ENCODE measurements around the gene LONRF2. TPM values are rescaled to one million over a fixed set of nuclear protein-coding genes. Genes with fewer than 3 reads are reported as not detected.
"Not testable (repeated sequence)": the region's sequence is repeated elsewhere in the genome, so short reads cannot be mapped to it uniquely, and the experiment has no call there.

LONRF2 gene
- total RNA-seq: 10 to 100 TPM; 10.5 to 13.1 (median 12.1) TPM

GRCh38 chr2:100321866-100322820 lies at the start of gene LONRF2:
Gene LONRF2, minus strand, starts transcription at chr2:100322501. Its CDS starts 408 bp downstream, at chr2:100322093.
- no peak for DNase-seq (ENCODE audit: low spot score in 2 of 2)
- H3K4me3 ChIP-seq: peak within 1 kb of the TSS in 3 of 4 donors; percentile 51 to 67 (median 66)
- 3 to 6% methylated on average over 30 to 48 of the region's 113 CpGs for WGBS, 2 donors
- no peaks in the 10 kb centered on the region for H3K36me3 ChIP-seq
- peaks cover 0 to 44% of the 10 kb centered on the region in 2 donors for H3K27me3 ChIP-seq
- H3K4me1 ChIP-seq: peaks cover 0 to 17% (median 4%) of the 10 kb centered on the region in 4 donors
- peak within 1 kb of the TSS in 2 of 4 donors; percentile 13 to 78 for H3K27ac ChIP-seq
- no peak for TF ChIP-seq CTCF (IDR thresholded peaks at IDR 0.05)
- peak in 1 of 2 donors; percentile 23 for TF ChIP-seq POLR2A (IDR thresholded peaks at IDR 0.05)
- H3K9me3 ChIP-seq: peaks cover 0 to 15% (median 5%) of the 10 kb centered on the region in 4 donors

- 59 to 75% methylated on average over 1 of the region's 1 CpG for WGBS, 2 donors
- H3K36me3 ChIP-seq: no peaks in the 10 kb centered on the region
- H3K4me1 ChIP-seq: peaks cover 0 to 6% (median 0%) of the 10 kb centered on the region in 4 donors
- no peak for DNase-seq (ENCODE audit: low spot score in 2 of 2)
- H3K27ac ChIP-seq: no peak overlapping the region
- H3K27me3 ChIP-seq: no peaks in the 10 kb centered on the region
- peaks cover 0 to 32% (median 0%) of the 10 kb centered on the region in 4 donors for H3K9me3 ChIP-seq
- no peak overlapping the region for H3K4me3 ChIP-seq
- no peak for TF ChIP-seq CTCF (IDR thresholded peaks at IDR 0.05)
- no peak for TF ChIP-seq EP300 (IDR thresholded peaks at IDR 0.05)
- TF ChIP-seq POLR2A (IDR thresholded peaks at IDR 0.05): no peak
These were observed 44.9 kb upstream of the LONRF2 start for GRCh38 chr2:100367163-100367562.

- H3K4me3 ChIP-seq: no peak overlapping the region
- DNase-seq (ENCODE audit: low spot score in 2 of 2): no peak
- no peaks in the 10 kb centered on the region for H3K27me3 ChIP-seq
- H3K4me1 ChIP-seq: peaks cover 0 to 6% (median 0%) of the 10 kb centered on the region in 4 donors
- no peaks in the 10 kb centered on the region for H3K36me3 ChIP-seq
- 54 to 63% methylated on average over 3 of the region's 3 CpGs for WGBS, 2 donors
- no peak overlapping the region for H3K27ac ChIP-seq
- H3K9me3 ChIP-seq: peaks cover 0 to 31% (median 0%) of the 10 kb centered on the region in 4 donors
- TF ChIP-seq EP300 (IDR thresholded peaks at IDR 0.05): no peak
- TF ChIP-seq CTCF (IDR thresholded peaks at IDR 0.05): no peak
- no peak for TF ChIP-seq POLR2A (IDR thresholded peaks at IDR 0.05)
These were observed 43.1 kb upstream of the LONRF2 start for GRCh38 chr2:100365434-100365833.

- not testable (repeated sequence) for H3K27ac ChIP-seq; H3K4me1 ChIP-seq; DNase-seq (ENCODE audit: low spot score in 2 of 2); H3K4me3 ChIP-seq; H3K27me3 ChIP-seq; H3K36me3 ChIP-seq
- WGBS, 2 donors: 89 to 92% methylated on average over 7 of the region's 7 CpGs
- H3K9me3 ChIP-seq: peaks cover 0 to 22% (median 0%) of the 10 kb centered on the region in 4 donors
These were observed 40.0 kb upstream of the LONRF2 start for GRCh38 chr2:100362269-100362668.

GRCh38 chr2:100359576-100359975 lies 37.3 kb upstream of the LONRF2 start:
- no peaks in the 10 kb centered on the region for H3K4me1 ChIP-seq
- TF ChIP-seq POLR2A (IDR thresholded peaks at IDR 0.05): no peak
- no peak for TF ChIP-seq EP300 (IDR thresholded peaks at IDR 0.05)
- TF ChIP-seq CTCF (IDR thresholded peaks at IDR 0.05): no peak
- H3K27me3 ChIP-seq: no peaks in the 10 kb centered on the region
- H3K4me3 ChIP-seq: no peak overlapping the region
- peaks cover 0 to 22% (median 0%) of the 10 kb centered on the region in 4 donors for H3K9me3 ChIP-seq
- no peak overlapping the region for H3K27ac ChIP-seq
- no peak for DNase-seq (ENCODE audit: low spot score in 2 of 2)
- H3K36me3 ChIP-seq: no peaks in the 10 kb centered on the region

Data from tibial nerve (tissue), 4 donors.